ENCODE measurements around the gene CAPN12.
A peak's percentile ranks its signal among the peaks of the same experiment; 100 is the strongest.

The CAPN12 gene

GRCh38 chr19:38737281-38737865, 6.9 kb downstream of the CAPN12 start:
- DNase-seq, result no peak

GRCh38 chr19:38736413-38737280, 7.6 kb downstream of the CAPN12 start:
- DNase-seq, result peak; percentile 14 to 24

- peak in 1 of 2 experiments; percentile 60 for DNase-seq
Observed at GRCh38 chr19:38736036-38736412, 8.2 kb downstream of the CAPN12 start.

GRCh38 chr19:38735257-38735686, 9.0 kb downstream of the CAPN12 start:
- DNase-seq, result peak; percentile 29 to 55

- peak in 1 of 2 experiments; percentile 18 for DNase-seq
Observed at GRCh38 chr19:38734426-38735256, 9.6 kb downstream of the CAPN12 start.

- no peak for DNase-seq
Observed at GRCh38 chr19:38734176-38734425, 10.2 kb downstream of the CAPN12 start.

- no peak for DNase-seq
Observed at GRCh38 chr19:38733493-38734175, 10.6 kb downstream of the CAPN12 start.

GRCh38 chr19:38733241-38733492, 11.1 kb downstream of the CAPN12 start:
- no peak for DNase-seq

- peak in 1 of 2 experiments; percentile 49 for DNase-seq
Observed at GRCh38 chr19:38731654-38732301, 12.5 kb downstream of the CAPN12 start.

- DNase-seq, result no peak
Observed at GRCh38 chr19:38730731-38731589, 13.3 kb downstream of the CAPN12 start.

- no peak for DNase-seq
Observed at GRCh38 chr19:38730470-38730730, 13.9 kb downstream of the CAPN12 start.

GRCh38 chr19:38729653-38730469, 14.4 kb downstream of the CAPN12 start:
- peak; percentile 55 to 71 for DNase-seq

- no peak for DNase-seq
Observed at GRCh38 chr19:38728752-38729541, 15.3 kb downstream of the CAPN12 start.

GRCh38 chr19:38727868-38728660, 16.2 kb downstream of the CAPN12 start:
- no peak for DNase-seq

- DNase-seq, result no peak
Observed at GRCh38 chr19:38727306-38727867, 16.9 kb downstream of the CAPN12 start.

GRCh38 chr19:38726761-38727301, 17.4 kb downstream of the CAPN12 start:
- no peak for DNase-seq

GRCh38 chr19:38726284-38726673, 18.0 kb downstream of the CAPN12 start:
- DNase-seq, result no peak

- DNase-seq, result no peak
Observed at GRCh38 chr19:38725469-38726283, 18.6 kb downstream of the CAPN12 start.

Data from SHP77 (cell line).